Pancreas (tissue), 10 donors: ENCODE data around the gene POGLUT3. TPM values are rescaled to one million over a fixed set of nuclear protein-coding genes. Genes with fewer than 3 reads are reported as not detected.

ENCODE experiments used
- ATAC-seq, 4 donors: fragments of 200-7000 bp; cut with Tn5 transposase; one replicate each; pipeline versions ENCODE4 v1.8.0 to v1.9.1; 2020; ENCODE audit warnings: mild to moderate bottlenecking in 4 of 4, moderate library complexity in 4 of 4
- DNase-seq, 6 donors: peaks; one replicate each; pipeline ENCODE4 v3.0.0-alpha.2; 2020
- FAIRE-seq: peaks from 2 replicates; lab custom pipeline; 2012; peaks lifted over from hg19 to GRCh38; lab: Jason Lieb, UNC
- H3K27ac ChIP-seq, 4 donors: fragments of 200-600 bp; sonication (generic); 1 replicate in 3 of 4; 2 replicates in 1 of 4; pipeline versions ENCODE4 v1.5.0 to v1.8.0; 2020
- H3K27me3 ChIP-seq, 4 donors: fragments of 200-600 bp; one replicate each; pipeline ENCODE4 v1.8.0; 2021
- H3K36me3 ChIP-seq, 3 donors: fragments of 200-600 bp; sonication (generic) in 1 of 3; one replicate each; pipeline versions ENCODE4 v1.5.0 to v1.8.0; 2020 to 2021
- H3K4me1 ChIP-seq, 3 donors: fragments of 200-600 bp; one replicate each; pipeline ENCODE4 v1.8.0; 2021
- H3K4me3 ChIP-seq, 4 donors: fragments of 200-600 bp; sonication (generic) in 2 of 4; one replicate each; pipeline versions ENCODE4 v1.5.0 to v1.8.0; 2020 to 2021
- H3K9me3 ChIP-seq, 4 donors: fragments of 200-600 bp; one replicate each; pipeline ENCODE4 v1.8.0; 2021
- WGBS, 2 donors: extraction: QIAGEN DNeasy Blood & Tissue Kit; methylation state at CpG; one replicate each; pipeline ENCODE4 v1.1.7; 2013; 5-methylcytosine and 5-hydroxymethylcytosine counted together
- intact Hi-C, 3 donors: fragments of 100-400 bp; cut with DNase I; formaldehyde crosslinking; loops; one replicate each; pipeline versions ENCODE4 v1.11.1 to v1.14.2; 2022
- polyA plus RNA-seq, 2 donors: library from polyadenylated mRNA; stranded (reverse); fragments of 200-250 nt; gene quantifications; one replicate each; pipeline ENCODE4 v1.2.3, GENCODE V29; 2013
- total RNA-seq, 6 donors: library from RNA; stranded (reverse); fragmentation: NEBNext Ultra II Directional in 4 of 6; extraction: Animal tissue kit (Norgen Biotek cat#: 25700) in 4 of 6; gene quantifications; one replicate each; pipeline versions ENCODE4 v1.2.1 to v1.2.4, GENCODE V29; 2021 to 2023
- TF ChIP-seq, protein P1 (sequence below), 4 donors: fragments of 200-600 bp; sonication (generic) in 3 of 4; IDR thresholded peaks; one replicate each; pipeline versions ENCODE4 v1.5.0 to v1.8.0; 2021; ENCODE audit warnings: antibody characterized with exemption in 4 of 4
- donor health status: healthy with polysubstance abuse.
- donor health status: DM: no; HTN: no; CAD: no; lungs with moderate emphysema.
- donor health status: DM: no; HTN: no; CAD: no.
- donor health status: control.
- donor health status: control.
- donor health status: Bipolar disorder and iron deficiency.
- donor health status: DM: yes; HTN: yes; CAD: no.
- donor health status: DM: no; HTN: no; CAD: no.
- donor health status: DM: no; HTN: no; CAD: no.
- donor health status: DM: yes; HTN: yes; CAD: no.

The POGLUT3 gene, protein sequence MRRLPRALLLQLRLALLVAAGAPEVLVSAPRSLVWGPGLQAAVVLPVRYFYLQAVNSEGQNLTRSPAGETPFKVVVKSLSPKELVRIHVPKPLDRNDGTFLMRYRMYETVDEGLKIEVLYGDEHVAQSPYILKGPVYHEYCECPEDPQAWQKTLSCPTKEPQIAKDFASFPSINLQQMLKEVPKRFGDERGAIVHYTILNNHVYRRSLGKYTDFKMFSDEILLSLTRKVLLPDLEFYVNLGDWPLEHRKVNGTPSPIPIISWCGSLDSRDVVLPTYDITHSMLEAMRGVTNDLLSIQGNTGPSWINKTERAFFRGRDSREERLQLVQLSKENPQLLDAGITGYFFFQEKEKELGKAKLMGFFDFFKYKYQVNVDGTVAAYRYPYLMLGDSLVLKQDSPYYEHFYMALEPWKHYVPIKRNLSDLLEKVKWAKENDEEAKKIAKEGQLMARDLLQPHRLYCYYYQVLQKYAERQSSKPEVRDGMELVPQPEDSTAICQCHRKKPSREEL
- total RNA-seq, result 10 to 100 TPM in 1 of 6 donors, 1 to 10 TPM in 5; 5.9 to 12.1 (median 8.4) TPM
- 1 to 10 TPM; 3.8 to 4.8 TPM for polyA plus RNA-seq

DNA sequence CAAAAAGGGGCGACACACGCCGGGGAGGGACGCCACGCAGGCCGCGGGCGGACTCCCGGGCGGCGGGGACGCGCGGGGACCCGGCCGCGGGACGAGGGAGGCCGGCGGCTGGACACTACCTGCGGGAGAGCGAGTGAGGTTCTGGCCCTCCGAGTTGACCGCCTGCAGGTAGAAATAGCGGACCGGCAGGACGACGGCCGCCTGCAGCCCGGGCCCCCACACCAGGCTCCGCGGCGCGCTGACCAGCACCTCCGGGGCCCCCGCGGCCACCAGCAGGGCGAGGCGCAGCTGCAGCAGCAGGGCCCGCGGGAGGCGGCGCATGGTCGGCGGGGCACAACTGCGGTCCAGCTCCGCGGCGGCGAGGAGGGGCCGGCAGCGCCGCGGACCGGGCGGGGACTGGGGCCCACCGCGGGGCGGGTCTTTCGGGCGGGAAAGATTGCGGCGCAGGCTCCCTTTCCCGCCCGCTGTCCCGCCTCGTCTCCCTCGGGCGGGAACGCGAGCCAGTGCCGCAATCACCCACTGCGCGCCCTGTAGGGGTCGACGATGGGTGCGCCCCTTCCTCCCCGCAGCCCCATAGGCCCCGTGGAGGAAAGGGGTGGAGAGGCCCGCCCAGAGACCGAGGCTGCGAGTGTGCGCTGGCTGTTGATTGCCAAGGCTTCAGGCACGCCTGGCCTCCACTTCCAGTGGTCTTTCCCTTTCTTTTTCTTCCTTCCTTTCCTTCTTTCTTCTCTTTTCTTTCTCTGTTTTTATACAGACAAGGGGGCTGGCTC is at the start of gene POGLUT3:
Gene POGLUT3, minus strand, starts transcription at position 339 of the 770 bp plus-strand sequence. Its CDS starts 18 bp downstream, at position 321.
- FAIRE-seq, result no peak
- no peaks in the 10 kb centered on the region for H3K27me3 ChIP-seq
- H3K27ac ChIP-seq, result peak within 1 kb of the TSS; percentile 85 to 97 (median 94)
- H3K9me3 ChIP-seq, result no peaks in the 10 kb centered on the region
- TF ChIP-seq, protein P1, sequence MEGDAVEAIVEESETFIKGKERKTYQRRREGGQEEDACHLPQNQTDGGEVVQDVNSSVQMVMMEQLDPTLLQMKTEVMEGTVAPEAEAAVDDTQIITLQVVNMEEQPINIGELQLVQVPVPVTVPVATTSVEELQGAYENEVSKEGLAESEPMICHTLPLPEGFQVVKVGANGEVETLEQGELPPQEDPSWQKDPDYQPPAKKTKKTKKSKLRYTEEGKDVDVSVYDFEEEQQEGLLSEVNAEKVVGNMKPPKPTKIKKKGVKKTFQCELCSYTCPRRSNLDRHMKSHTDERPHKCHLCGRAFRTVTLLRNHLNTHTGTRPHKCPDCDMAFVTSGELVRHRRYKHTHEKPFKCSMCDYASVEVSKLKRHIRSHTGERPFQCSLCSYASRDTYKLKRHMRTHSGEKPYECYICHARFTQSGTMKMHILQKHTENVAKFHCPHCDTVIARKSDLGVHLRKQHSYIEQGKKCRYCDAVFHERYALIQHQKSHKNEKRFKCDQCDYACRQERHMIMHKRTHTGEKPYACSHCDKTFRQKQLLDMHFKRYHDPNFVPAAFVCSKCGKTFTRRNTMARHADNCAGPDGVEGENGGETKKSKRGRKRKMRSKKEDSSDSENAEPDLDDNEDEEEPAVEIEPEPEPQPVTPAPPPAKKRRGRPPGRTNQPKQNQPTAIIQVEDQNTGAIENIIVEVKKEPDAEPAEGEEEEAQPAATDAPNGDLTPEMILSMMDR (IDR thresholded peaks at IDR 0.05), result no peak
- intact Hi-C loops, result no loop called here
- peak; percentile 71 to 82 (median 75) for ATAC-seq
- DNase-seq, result peak; percentile 49 to 84 (median 62)
- H3K36me3 ChIP-seq, result no peaks in the 10 kb centered on the region
- WGBS, 2 donors, result 0 to 1% methylated on average over 66 to 84 of the region's 84 CpGs
- H3K4me1 ChIP-seq, result peaks cover 8 to 11% (median 10%) of the 10 kb centered on the region in 3 donors
- H3K4me3 ChIP-seq, result peak within 1 kb of the TSS; percentile 63 to 80 (median 74)

DNA sequence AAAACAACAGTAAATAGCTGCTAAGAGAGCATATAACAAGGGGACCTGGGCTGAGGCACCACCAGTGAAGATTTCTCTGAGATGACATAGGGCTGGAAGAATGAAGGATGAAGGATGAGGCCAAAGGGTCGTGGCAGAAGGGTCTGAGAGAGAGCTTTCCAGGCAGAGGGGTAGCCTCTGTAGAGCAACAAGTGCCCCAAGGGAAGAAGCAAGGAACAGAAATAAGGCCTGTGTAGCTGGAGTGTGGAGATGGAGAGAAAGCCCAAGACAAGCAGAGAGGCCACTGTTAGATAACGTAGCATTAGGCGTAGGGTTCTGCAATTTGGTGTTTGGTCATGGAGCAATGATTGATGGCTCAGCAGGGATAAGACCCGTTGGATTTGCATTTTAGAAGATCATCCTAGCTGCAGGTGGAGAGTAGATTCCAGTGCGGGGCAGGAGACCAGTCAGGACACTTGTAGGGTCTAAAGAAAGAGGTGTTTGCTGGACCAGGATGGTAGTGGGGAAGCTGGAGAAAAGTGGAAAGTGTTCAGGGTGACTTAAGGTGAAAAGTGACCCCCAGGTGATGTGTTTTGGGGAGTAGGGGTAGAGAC is 47.8 kb upstream of the POGLUT3 start:
- DNase-seq (no peak), FAIRE-seq (no peak), ATAC-seq (no peak)
- H3K9me3 ChIP-seq, result no peaks in the 10 kb centered on the region
- intact Hi-C loops, result no loop called here
- H3K27me3 ChIP-seq, result no peaks in the 10 kb centered on the region
- no peak overlapping the region for H3K4me3 ChIP-seq
- H3K4me1 ChIP-seq, result no peaks in the 10 kb centered on the region
- TF ChIP-seq, protein P1 (IDR thresholded peaks at IDR 0.05), result no peak
- no peak overlapping the region for H3K27ac ChIP-seq
- WGBS, 2 donors, result 80 to 84% methylated on average over 5 of the region's 5 CpGs
- H3K36me3 ChIP-seq, result no peaks in the 10 kb centered on the region

DNA sequence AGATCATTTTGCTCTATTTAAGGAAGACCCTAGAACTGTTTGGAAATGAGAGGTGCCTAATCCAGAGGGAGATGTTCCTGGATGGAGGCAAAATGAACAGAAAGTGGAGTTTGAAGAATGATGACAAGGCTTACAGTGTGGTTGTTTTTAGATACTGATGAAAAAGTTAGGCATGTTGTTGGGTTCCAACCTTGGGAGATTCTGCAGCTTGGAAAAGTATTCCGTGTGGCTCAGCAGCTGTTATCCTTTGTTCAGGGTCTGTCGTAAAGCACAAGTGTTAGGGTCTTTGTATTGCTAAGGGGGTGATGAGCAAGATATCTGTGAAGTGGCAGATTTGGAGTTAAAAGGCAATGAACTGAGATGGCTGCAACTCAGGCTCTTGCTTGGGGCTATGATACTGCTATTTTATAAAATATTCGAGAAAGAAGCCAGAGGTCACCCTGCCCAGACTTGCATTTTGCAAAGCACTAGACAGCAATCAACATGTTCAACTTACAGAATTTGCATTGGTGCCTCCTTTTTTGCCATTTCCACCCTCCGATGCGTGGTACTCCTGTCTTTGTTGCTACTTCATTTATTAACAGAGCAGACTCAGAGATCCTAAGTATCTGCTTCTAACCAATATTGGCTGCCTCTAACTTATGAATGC is 45.3 kb upstream of the POGLUT3 start:
- no peak for ATAC-seq
- 87 to 91% methylated on average over 5 of the region's 5 CpGs for WGBS, 2 donors
- no peaks in the 10 kb centered on the region for H3K4me1 ChIP-seq
- H3K36me3 ChIP-seq, result no peaks in the 10 kb centered on the region
- no peak for DNase-seq
- no peak overlapping the region for H3K4me3 ChIP-seq
- intact Hi-C loops, result no loop called here
- H3K27ac ChIP-seq, result no peak overlapping the region
- no peak for FAIRE-seq
- H3K27me3 ChIP-seq, result no peaks in the 10 kb centered on the region
- H3K9me3 ChIP-seq, result no peaks in the 10 kb centered on the region
- TF ChIP-seq, protein P1 (IDR thresholded peaks at IDR 0.05), result no peak

DNA sequence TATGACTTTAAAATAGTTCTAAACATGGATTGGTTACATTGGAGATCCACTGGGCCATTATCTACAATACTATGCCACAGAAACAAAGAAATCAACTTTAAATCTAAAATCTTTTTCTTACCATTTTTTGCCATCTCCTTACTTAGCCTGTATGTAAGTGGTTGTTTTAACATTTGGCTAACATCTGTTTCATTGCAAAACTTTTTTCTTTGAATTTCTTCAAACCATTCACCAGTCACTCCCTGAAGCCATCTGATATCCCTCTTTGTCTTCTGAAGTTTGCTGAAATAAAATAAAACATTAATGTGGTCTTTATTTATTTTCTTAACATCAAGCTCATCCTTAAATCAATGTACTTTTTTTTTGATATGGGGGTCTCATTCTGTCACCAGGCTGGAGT is 43.3 kb upstream of the POGLUT3 start:
- no peak for DNase-seq
- H3K27me3 ChIP-seq, result no peaks in the 10 kb centered on the region
- no peaks in the 10 kb centered on the region for H3K9me3 ChIP-seq
- intact Hi-C loops, result no loop called here
- no peaks in the 10 kb centered on the region for H3K36me3 ChIP-seq
- H3K4me3 ChIP-seq, result no peak overlapping the region
- TF ChIP-seq, protein P1 (IDR thresholded peaks at IDR 0.05), result no peak
- no peak overlapping the region for H3K27ac ChIP-seq
- no peaks in the 10 kb centered on the region for H3K4me1 ChIP-seq
- FAIRE-seq, result no peak
- ATAC-seq, result no peak
